Islet of Langerhans (tissue), 1 donor: ENCODE results near the gene BACH2.
"Not testable (repeated sequence)": the region's sequence is repeated elsewhere in the genome, so short reads cannot be mapped to it uniquely, and the experiment has no call there.

Experiments
- FAIRE-seq: peaks from one replicate; lab custom pipeline; 2011; peaks lifted over from hg19 to GRCh38; lab: Jason Lieb, UNC

BACH2 gene

DNA sequence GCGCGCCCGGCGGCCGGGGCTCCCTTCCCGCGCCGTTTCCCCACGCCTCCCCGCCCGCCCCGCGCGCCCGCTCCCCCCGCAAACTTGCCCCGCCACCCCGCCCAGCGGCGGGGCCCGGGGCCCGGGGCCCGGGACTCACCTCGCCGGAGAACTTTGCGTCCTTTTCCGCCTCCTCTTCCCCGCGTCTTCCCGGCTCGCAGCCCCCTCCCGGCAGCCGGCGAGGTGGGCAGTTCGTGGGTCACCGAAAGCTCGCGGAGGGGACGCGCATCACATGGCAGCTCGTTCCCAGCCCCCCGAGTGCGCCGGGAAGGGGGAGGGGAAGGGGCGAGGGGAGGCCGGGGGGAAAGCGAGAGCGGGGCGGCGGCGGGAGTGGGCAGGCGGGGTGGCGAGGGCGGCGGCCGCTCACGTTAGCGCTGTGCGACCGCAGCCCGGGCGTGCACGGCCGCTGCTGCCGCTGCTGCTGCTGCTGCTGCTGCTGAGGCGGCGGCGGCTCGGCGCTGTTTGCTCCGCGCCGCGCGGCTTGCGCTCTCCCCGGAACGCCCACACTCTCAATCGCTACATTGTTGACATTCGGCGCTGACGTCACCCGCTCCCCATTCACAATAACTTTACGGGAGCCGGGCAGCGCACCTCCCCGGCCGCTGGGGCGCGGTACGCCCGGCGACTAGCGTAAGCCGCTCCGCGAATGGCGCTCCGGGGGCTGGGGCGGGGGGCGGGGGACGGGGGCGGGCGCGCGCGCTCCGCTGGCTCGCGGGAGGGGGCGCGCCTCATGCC, at the start of gene BACH2:
TSS of gene BACH2 (minus strand) at position 503 of the 774 bp plus-strand sequence. CDS start 287,999 bp downstream, outside the sequence.
- no peak for FAIRE-seq

DNA sequence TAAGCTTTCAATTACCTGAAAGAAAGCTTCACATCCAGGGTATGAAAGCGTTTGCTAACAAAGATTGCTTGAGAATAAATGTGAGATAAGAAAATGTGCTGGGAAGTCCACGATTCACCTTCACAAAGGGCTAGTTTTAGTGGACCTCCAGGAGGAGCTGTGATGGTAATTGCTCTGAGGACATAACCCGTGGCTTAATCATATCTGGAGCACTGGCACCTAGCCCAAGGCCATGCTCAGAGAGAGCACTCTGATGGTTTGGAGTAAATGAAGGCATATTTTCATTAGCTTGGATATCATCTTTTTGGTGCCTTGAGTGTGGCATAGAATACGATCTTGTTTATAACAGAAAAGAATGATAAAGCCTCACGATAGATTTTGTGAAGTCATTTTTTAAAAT, 46.9 kb upstream of the BACH2 start:
- FAIRE-seq: no peak

DNA sequence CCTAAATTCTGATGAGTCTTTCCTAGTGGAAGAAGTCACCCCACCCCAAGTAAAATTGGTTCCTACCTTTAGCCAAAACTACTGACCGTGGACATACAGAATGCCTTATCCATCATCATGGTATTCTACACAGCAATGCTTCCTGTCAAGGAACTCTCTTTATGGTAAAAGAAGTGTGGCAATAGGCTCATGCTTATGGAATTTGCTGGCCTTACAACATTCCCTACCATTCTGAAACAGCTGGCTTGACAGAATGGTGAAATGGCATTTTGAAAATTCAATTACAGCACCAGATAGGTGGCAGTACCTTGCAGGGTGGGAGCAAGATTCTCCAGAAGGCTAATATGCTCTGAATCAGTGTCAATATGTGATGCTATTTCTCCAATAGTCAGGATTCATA, 41.8 kb upstream of the BACH2 start:
- FAIRE-seq: no peak

DNA sequence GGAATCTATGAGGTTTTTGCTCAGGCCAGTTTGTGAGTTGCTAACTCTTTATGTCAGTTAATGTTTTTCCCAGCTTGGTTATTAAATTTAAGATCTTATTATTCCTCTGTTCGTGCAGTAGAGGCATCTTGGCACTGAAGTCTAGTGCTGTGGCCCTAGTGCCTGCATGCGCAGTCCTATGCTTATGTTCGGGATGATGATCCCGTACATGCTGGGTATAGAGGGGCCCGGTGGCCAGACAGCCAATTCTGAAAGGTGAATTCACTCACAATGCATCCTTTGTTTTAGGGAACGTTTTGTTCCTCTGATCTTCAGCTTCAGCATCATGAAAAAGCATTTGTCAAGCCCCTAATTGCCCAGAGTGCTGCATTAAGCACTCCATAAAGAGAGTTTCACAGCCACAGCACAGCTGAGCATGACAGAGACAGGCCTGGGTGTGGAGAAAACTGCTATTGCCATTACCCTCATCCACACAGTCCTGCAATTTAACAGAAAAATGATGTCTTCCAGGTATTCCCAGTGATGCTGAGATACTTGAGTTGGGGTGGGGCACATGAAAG, 39.8 kb upstream of the BACH2 start:
- no peak for FAIRE-seq

DNA sequence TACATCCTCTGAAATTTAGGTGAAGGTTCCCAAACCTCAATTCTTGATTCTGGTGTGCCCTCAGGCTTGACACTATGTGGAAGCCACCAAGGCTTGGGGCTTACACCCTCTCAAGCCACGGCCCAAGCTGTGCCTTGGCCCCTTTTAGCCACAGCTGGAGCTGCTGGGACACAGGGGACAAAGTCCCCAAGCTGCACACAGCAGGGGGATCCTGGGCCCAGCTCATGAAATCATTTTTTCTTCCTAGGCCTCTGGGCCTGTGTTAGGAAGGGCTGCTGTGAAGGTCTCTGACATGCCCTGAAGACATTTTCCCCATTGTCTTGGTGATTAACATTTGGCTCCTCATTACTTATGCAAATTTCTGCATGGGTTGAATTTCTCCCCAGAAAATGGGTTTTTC, 37.3 kb upstream of the BACH2 start:
- FAIRE-seq: no peak

DNA sequence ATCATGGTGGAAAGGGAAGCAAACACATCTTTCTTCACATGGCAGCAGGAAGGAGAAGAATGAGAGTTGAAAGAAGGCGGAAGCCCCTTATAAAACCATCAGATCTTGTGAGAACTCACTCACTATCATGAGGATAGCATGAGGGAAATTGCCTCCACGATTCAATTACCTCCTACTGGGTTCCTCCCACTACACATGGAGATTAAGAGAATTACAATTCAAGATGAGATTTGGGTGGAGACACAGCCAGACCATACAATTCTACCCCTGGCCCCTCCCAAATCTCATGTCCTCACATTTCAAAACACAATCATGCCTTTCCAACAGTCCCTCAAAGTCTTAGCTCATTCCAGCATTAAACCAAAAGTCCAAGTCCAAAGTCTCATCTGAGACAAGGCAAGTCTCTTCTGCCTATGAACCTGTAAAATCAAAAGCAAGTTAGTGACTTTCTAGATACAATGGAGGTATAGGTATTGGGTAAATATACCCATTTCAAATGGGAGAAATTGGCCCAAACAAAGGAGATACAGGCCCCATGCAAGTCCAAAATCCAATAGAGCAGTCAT, 36.4 kb upstream of the BACH2 start:
- FAIRE-seq: not testable (repeated sequence)

DNA sequence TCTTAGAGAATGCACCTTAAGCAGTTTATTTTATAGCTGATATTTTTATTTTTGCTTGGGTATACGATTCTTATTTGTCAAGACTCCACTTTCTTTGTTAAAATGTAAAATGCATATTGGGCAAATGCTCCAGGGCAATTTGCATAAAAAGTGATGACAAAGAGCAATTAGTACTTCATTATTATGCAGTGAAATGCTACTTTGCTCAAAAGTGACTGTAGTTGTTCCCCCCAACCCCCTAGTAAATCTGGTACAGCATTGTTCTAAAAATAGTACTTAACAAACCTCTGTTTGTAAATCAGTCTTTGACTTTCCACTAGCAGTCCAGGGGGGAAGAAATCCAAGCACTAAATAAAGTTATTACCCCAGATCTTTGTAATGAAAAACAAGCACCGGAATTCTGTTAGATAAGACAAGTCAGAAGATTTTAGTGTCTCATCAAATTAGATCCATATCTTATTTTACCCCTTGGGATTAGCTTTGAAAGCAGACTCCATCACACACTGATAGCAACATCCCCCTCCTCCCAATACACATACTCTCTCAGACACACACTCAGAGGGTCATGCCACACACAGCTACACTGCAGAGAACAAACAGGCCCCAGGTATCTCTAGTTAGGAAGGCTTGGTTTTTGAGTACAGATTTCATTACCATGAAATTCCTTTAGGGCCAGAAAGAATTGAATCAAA, 32.9 kb upstream of the BACH2 start:
- FAIRE-seq: no peak

DNA sequence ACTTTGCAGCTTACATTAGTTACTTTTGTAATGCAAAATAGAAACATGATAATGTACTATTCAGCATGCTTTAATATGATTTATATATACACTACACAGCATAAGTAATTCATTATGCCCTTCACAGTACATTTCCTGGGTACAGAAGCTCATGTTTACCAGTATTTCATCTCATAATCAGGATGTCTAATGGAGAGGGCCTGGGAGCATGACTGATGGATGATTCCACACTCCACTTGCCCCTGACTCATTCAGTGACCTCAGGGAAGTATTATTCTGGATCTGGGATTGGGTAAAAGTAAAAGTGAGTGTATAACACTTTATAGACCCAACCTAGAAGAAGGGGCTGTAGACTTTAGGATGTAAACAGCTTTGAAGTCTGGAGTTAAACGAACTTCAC, 31.4 kb upstream of the BACH2 start:
- FAIRE-seq: no peak

DNA sequence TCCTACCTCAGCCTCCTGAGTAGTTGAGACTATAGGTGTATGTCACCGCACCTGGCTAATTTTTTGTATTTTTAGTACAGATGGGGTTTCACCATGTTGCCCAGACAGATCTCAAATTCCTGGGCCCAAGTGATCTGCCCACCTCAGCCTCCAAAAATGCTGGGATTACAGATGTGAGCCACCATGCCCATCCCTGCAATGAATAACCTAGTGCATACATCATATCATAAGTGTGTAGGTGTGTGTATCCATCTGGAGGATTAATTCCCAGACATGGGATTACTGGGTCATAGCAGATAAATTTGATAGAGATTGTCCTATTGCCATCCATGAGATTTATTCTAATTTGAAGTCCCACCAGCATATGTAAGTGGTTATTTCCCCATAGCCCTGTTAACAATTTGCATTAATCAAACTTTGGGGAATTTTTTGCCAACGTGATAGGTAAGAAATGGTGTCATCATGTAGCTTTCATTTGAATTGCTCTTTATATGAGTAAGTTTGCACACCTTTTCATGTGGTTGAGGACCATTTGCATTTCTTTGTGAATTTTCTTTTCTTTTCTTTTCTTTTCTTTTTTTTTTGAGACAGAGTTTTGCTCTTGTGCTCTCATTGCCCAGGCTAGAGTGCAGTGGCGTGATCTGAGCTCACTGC, 29.9 kb upstream of the BACH2 start:
- no peak for FAIRE-seq

DNA sequence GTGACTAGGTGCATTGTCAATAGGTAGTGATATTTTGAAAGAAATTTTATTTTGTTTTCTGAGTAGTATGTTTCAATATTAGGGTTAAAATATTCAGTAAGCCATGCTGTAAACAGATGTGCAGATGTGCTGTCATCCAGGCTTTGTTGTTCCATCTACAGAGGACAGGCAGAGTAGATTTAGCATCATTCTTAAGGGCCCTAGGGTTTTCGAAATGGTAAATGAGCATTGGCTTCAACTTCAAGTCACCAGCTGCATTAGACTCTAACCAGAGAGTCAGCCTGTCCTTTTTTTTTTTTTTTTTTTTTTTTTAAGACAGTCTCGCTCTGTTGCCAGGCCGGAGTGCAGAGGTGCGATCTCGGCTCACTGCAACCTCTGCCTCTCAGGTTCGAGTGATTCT, 27.1 kb upstream of the BACH2 start:
- FAIRE-seq: no peak

DNA sequence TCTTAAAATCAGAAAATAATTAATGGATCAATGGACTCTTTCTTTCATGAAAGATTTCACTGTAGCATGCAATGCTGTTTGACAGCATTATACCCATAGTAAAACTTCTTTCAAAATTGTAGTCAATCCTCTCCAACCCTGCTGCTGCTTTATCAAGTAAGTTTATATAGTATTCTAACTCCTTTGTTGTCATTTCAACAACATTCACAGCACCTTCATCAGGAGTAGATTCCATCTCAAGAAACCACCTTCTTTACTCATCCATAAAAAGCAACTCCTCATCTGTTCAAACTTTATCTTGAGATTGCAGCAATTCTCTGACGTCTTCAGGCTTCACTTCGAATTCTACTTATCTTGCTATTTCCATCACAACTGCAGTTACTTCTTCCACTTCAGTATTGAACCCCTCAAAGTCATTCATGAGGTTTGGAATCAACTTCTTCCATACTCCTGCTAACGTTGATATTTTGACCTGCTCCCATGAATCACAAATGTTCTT, 26.4 kb upstream of the BACH2 start:
- FAIRE-seq: peak; percentile 38

DNA sequence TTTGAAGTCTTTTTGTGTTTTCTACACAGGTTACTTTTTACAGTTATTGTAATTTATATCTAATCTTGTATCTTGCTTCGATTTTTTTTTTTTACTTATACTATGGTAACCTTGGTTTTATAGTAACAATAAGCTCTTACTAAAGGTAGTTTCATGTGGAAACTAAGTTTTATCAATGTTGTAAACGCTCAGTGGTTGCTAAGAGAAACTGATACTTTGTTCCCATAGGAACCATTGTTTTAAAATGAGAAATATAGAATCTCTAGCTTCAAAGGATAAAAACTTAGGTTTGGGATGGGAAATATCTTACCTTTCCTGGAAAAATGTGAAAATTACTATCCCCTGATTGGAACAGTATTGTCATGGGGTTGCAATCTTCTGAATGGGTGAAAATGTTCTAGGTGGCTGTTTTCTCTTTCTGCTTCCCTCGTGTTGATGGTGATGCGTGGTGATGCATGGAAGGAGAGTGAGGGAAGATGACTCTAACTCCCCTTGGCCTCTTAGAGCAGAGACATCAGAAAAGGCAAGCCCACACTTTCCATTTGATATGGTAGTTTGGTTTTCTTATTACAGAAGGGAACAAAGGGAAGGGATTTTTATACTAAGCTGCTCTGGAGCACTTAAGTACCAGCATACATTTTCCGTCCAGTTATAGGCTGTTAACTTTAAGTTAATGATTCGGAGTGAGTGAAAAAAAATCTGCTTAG, 23.5 kb upstream of the BACH2 start:
- FAIRE-seq: no peak

DNA sequence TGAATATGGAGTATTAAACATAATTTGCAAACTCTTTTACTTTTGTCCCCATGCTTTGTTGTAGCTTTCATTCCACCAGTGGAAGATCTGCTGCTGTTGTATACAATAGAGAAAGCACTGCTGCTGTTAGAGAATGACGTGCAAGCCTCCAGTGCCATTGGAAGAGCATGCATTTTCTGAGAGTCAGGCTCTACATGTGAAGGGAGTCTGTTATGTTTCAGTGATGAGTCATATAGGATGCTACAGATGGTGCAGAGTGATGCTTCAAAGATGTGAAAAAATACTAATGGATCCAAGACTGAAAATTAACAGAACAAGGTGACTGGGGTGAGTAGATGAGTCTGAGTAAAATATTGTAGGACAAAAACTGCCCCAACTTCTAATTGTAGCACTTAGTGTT, 22.4 kb upstream of the BACH2 start:
- FAIRE-seq: no peak

DNA sequence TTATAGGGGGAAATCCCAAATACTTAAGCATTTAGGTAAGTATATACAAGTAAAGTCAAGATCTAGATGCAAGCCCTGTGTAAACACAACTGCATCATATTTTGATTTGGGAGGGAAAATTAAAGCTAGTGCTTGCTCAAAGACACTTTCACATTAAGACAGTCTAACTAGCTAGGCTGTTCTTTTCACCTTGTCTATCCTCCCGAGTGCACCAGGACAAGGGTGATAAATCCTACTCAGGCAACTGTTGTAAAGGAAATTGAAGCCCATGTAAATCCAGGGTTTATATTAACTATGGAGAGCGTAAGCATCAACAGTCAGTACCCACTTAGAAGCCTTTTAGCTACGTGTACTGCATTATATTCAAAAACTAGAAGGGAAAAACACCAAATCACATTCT, 19.3 kb upstream of the BACH2 start:
- no peak for FAIRE-seq

DNA sequence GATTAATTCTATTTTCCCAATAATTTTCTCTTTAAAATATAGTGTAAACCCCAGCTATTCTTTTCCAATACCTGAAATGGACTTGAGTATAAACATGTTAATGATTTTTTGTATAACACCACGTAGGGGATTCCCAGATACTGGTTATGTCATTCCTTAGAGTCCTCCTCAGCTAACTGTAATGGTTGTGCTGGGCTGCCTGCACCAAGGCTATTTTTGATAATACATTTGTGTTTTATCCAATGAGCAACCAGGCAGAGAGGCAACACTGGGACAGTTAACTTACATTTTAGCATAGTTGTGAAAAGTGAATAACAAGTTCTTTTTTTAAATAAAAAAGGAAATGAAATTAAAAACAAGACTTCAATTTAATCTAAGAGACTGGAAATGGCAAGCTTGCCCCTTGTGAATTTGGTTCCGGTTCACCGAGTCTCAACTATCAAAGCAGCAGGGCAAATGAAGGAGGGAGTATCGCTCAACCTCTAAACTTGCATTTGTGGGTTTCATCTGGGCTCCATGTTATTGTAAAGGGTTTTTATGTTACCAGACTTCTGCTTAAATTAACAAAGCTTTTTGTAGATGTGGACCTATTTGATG, 18.8 kb upstream of the BACH2 start:
- no peak for FAIRE-seq

DNA sequence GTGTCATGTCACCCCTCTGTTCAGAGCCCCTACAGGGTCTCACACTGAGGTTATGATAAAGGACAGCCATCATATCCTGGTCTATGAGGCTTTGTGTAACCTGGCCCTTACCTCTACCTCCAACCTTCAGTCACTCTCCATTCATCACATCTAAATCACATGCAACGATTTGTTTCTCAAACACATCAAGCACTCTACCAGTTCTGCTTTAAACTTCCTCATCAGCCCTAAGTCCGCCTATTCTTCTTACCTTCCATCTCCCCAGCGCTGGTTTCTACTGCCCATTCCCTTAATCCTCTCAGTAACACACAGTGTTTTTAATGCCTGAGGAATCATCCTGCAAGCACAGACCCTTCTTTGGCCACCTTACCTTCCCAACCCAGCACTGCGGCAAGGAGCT, 17.9 kb upstream of the BACH2 start:
- FAIRE-seq: no peak

DNA sequence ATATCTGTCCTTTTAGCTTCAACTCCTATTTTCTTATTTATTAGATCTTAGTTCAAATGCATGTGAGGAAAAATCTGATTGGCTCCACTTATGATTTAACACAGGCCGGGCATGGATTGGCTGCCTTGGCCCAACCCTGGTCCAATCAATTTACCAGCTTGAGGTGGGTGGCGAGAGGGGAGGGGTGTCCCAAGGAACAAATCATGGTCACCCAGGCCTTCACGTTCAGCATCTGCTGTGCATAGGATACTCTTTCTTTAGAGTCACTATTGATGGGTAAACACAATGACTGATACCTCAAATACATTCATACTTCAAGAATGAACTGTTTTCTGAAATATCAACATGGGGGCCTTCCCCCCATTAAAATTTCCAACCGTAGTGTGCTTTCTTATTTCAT, 14.9 kb upstream of the BACH2 start:
- no peak for FAIRE-seq

DNA sequence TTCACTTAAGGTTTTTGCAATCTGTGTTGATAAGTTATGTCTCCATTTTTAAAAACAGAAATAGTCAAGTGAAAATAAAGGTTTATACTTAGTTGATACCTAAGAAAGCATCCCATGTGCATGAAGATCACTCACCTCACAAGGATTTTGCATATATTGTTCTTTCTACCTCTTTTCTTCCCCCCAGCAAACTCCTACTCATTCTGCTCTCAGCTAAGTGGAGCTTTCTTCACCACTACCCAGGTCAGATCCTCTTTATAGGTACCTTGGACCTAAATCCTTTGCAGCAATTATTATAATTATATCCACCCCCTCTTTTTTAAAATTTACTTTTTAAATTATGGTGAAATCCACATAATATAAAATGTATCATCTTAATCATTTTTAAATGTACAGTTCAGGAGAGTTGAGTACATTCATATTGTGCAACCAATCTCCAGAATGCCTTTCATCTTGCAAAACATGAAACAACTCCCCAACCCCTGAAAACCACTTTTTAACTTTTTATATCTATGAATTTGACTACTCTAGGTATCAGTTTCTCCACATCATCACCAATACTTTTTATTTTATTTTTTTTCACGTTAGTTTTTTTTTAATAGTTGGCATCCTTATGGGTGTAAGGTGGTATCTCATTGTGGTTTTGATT, 9.3 kb upstream of the BACH2 start:
- FAIRE-seq: no peak

DNA sequence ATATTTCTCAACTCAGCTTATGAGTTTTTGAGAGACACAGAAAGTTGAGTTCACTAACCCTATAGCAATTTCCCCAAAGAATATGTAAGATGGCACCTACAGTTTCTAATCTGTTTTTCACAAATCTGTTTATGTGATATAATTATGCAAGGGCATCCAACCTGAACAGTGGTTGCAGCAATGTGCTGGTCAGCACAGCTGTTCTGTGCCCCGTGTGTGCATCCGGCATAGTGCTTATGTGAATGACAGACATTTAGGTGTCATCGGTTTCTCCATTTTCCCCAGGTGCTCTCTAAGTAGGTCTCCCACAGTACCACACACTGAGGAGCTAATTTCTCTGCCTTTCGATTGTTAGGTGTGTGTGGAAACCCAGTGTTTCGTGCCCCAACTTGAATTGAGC, 7.7 kb upstream of the BACH2 start:
- no peak for FAIRE-seq

DNA sequence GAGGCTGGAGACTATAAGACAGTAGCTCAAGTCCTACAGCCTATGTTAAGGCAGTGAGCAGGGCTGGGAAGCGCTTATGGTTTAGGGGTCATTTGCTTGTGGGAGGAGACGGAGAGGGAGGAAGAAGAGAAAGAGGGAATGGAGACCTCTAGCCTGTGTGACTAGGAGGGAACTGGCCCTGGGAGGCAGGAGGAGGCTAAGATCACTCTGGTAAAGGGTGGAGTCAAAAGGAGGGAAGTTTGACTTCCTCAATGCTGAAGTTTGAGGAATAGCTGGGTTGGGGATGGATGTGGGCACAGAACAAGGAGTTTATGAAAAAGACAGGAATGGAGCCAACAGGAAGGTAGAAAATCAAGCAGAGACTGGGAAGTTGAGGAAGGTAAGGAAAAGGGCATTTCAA, 6.4 kb upstream of the BACH2 start:
- no peak for FAIRE-seq

DNA sequence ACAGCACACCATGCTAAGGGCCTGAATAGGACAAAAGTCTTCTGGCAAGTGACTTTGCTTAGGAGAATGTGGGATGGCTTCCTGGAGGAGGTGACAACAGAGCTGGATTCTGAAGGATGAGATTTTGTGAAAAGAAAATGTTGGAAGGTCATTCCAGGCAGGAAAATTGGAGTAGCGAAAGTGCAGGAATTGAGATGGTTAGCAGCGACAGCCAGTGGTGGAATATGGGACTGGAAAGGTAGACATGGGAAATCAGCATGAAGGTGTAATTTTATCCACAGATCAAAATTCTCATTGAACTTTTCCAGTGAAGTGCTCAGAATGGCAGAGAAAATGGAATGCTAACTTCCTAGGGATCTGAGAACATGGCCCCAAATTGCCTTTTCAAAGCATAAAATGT, 5.7 kb upstream of the BACH2 start:
- FAIRE-seq: no peak
